Choroid plexus epithelial cell (primary cell): ENCODE results near the gene CGGBP1.

Experiments used
- DNase-seq: peaks from one replicate; pipeline ENCODE4 v3.0.0-alpha.2; 2010; ENCODE audit warnings: low read depth
- H3K4me3 ChIP-seq: 2 replicates; pipeline ENCODE4 v1.5.1; 2011; ENCODE audit warnings: low read depth, mild to moderate bottlenecking, control low read depth, low read length, moderate library complexity
- TF ChIP-seq, protein P1 (sequence below): conservative IDR thresholded peaks from 2 replicates; pipeline ENCODE4 v1.5.1; 2011; ENCODE audit warnings: low read depth, mild to moderate bottlenecking, control low read depth, inconsistent platforms, low read length, moderate library complexity

CGGBP1 gene

DNA sequence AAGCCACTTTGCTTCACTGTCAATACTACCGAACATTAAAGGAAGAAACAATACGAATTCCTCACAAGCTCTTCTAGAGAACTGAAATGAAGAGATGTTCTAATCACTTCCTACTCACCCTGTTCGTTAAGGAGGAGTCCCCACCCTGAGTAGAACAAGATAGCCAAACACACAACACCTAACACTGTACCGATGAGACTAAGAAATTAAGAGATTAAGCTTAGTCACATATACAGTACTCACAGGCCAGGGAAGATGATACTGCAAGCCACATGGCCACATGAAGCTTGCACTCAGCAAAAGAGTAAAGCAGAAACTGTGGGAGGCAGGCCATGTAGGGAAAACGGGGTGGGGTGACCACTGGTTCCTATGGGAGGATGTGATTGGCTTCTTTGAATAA is 48.0 kb downstream of the CGGBP1 start:
- no peak for DNase-seq
- TF ChIP-seq, protein P1, sequence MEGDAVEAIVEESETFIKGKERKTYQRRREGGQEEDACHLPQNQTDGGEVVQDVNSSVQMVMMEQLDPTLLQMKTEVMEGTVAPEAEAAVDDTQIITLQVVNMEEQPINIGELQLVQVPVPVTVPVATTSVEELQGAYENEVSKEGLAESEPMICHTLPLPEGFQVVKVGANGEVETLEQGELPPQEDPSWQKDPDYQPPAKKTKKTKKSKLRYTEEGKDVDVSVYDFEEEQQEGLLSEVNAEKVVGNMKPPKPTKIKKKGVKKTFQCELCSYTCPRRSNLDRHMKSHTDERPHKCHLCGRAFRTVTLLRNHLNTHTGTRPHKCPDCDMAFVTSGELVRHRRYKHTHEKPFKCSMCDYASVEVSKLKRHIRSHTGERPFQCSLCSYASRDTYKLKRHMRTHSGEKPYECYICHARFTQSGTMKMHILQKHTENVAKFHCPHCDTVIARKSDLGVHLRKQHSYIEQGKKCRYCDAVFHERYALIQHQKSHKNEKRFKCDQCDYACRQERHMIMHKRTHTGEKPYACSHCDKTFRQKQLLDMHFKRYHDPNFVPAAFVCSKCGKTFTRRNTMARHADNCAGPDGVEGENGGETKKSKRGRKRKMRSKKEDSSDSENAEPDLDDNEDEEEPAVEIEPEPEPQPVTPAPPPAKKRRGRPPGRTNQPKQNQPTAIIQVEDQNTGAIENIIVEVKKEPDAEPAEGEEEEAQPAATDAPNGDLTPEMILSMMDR: no peak

DNA sequence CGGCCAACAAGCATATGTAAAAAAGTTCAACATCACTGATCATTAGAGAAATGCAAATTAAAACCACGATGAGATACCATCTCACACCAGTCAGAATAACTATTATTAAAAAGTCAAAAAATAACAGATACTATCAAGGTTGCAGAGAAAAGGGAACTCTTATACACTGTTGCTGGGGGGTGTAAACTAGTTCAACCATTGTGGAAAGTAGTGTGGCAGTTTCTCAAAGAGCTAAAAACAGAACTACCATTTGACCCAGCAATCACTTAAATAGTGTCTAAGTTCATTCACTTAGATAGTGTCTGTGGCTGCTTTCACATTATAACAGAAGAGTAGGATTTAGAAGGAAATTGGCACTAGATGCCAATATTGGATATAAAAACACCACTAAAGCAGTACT is 49.7 kb downstream of the CGGBP1 start:
- TF ChIP-seq, protein P1: no peak

More for the DNA sequence above, 48.0 kb downstream of the CGGBP1 start:
- H3K4me3 ChIP-seq: no peak overlapping the region

DNA sequence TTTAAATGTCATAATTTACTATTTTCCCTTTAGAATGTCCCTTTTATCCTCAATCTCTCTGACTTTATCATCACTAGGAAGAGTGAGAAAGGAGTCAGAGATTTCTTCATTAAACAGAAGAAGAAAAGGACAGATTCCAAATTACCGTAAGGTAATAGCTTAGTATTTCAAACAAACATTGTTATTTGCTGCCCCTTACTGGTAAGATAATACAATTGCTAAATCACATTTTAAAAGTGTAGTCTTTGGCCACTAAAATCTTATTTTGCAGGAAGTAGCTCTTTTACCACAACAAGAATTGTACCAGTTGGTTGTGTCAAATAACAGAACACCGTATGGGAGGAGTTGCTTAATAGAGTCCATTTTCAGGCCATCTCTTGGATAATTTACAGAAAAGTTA is 53.7 kb downstream of the CGGBP1 start:
- TF ChIP-seq, protein P1: peak; percentile 43
- peak; percentile 67 for DNase-seq
- no peak overlapping the region for H3K4me3 ChIP-seq

More for the DNA sequence above, 49.7 kb downstream of the CGGBP1 start:
- no peak for DNase-seq
- no peak overlapping the region for H3K4me3 ChIP-seq

DNA sequence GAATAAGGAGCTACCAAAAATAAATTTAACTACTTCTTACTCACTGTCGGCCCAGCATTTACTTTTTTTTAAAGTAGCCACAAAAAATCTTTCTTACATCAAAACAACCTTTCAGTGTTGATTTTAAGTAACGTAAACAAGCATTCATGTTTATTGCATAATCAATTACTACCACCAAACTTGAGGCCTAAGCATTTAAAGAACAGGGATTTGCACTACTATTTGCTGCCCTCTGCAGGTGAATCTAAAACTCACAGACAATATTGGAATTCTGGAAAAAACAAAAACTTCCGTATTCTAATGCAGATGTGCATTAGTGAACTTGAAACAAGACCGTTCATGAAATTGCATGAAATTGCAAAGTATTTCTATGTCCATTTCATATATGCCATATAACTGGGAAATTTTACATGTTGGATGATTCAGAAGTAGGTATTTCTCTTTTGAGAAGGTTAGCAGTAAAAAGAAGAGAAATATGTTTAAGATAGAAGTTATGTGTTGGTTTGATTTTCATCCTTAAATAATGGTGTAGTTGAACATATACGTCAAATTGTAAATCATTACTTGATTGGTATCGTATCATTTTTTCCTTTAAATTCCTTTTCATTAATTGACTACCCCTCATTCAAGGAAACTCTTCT is 55.6 kb downstream of the CGGBP1 start:
- TF ChIP-seq, protein P1: peak; percentile 68
- no peak overlapping the region for H3K4me3 ChIP-seq
- DNase-seq: peak; percentile 77

DNA sequence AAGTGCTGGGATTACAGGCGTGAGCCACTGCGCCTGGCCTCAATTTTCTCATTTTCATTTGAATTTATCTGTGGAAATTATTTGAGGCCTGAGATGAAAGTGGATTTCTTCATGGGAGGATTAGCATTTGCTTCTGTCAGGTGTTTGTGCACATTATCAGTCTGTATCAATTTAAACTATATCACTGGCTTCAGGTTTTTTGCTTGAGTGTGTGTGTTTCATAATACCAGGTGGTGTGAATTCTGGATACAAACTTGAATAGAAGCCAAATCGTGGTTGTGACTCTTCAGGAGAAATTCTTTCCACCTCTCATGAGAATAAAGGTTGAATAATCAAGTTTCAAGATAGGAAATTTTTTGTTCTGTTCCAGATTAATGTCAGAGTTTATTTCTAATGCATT is 56.4 kb downstream of the CGGBP1 start:
- H3K4me3 ChIP-seq: no peak overlapping the region
- DNase-seq: peak; percentile 36
- TF ChIP-seq, protein P1: no peak
